OCI-LY1 (cell line): Measurements from ENCODE around the gene HNRNPLL.

ENCODE experiments used
- CTCF ChIP-seq: fragments of 200-600 bp; sonication (generic), shearing (Covaris generic); IDR thresholded peaks from 2 replicates; pipeline ENCODE4 v1.5.1; 2017; ENCODE audit warnings: mild to moderate bottlenecking, antibody characterized with exemption, low read length, moderate library complexity, mixed read lengths
- EZH2 ChIP-seq: fragments of 200-600 bp; sonication (generic), shearing (Covaris generic); IDR thresholded peaks from 2 replicates; pipeline ENCODE4 v1.8.0; 2017; ENCODE audit warnings: borderline replicate concordance, mixed run types, mild to moderate bottlenecking, antibody characterized with exemption, low read length, moderate library complexity, mixed read lengths

- TF ChIP-seq EZH2 (no peak), CTCF (no peak)
Observed at GRCh38 chr2:38631976-38632375, 29.2 kb upstream of the HNRNPLL start.
